Panc1 (cell line): ENCODE results near the gene PPP1R2. TPM values are rescaled to one million over a fixed set of nuclear protein-coding genes. Genes with fewer than 3 reads are reported as not detected.

ENCODE experiments used
- ATAC-seq: fragments of 200-7000 bp; cut with Tn5 transposase; 2 replicates; pipeline ENCODE4 v1.9.1; 2020; ENCODE audit warnings: mild to moderate bottlenecking, moderate library complexity
- BruUV-seq: library from RNA; stranded (reverse); fragments of 400-500 nt; replicated peaks from 2 replicates; lab custom pipeline; 2021; lab: Mats Ljungman, UMichigan
- CTCF ChIA-PET: fragments of 300-600 bp; sonication (Branson Sonifier 250); formaldehyde crosslinking; loops from one replicate; lab custom pipeline; 2022; ENCODE audit warnings: antibody characterized with exemption; lab: Charles Lee
- POLR2A ChIA-PET: fragments of 300-600 bp; sonication (Branson Sonifier 250); formaldehyde crosslinking; loops from one replicate; lab custom pipeline; 2022; ENCODE audit warnings: antibody characterized with exemption; lab: Charles Lee
- DNase-seq: peaks from one replicate; pipeline ENCODE4 v3.0.0-alpha.2; 2010; ENCODE audit warnings: low read depth, low spot score
- H3K27ac ChIP-seq: 2 replicates; pipeline ENCODE4 v1.5.1; 2011; ENCODE audit warnings: mild to moderate bottlenecking, low read length, inconsistent platforms
- H3K27me3 ChIP-seq: fragments of 200-500 bp; sonication (Bioruptor generic); 2 replicates; pipeline ENCODE4 v1.6.0; 2014; ENCODE audit warnings: low read length, inconsistent platforms; ENCODE audit not compliant: control insufficient read depth, insufficient read depth
- H3K36me3 ChIP-seq: fragments of 200-500 bp; sonication (Bioruptor generic); 2 replicates; pipeline ENCODE4 v1.5.1; 2014; ENCODE audit warnings: inconsistent platforms, mild to moderate bottlenecking, low read length, moderate library complexity; ENCODE audit not compliant: control insufficient read depth, insufficient read depth
- H3K4me1 ChIP-seq: 2 replicates; pipeline ENCODE4 v1.5.1; 2011; ENCODE audit warnings: inconsistent platforms, mild to moderate bottlenecking, low read length, moderate library complexity; ENCODE audit not compliant: control insufficient read depth, insufficient read depth
- H3K4me3 ChIP-seq, 2 experiments: 2 replicates each; pipeline ENCODE4 v1.5.1; 2011 to 2012; ENCODE audit warnings: low read depth in 2 of 2, low read length in 2 of 2, mild to moderate bottlenecking in 2 of 2, inconsistent platforms in 1 of 2, moderate library complexity in 1 of 2
- H3K9me3 ChIP-seq: fragments of 200-500 bp; sonication (Bioruptor generic); 2 replicates; pipeline ENCODE4 v1.5.1; 2014; ENCODE audit warnings: low read depth, mild to moderate bottlenecking, inconsistent platforms, low read length, moderate library complexity; ENCODE audit not compliant: control insufficient read depth, insufficient read depth
- POLR2AphosphoS5 ChIP-seq: IDR thresholded peaks from 2 replicates; pipeline ENCODE4 v1.6.1; 2012; ENCODE audit warnings: mild to moderate bottlenecking, low read depth, low read length, moderate library complexity
- SIN3A ChIP-seq: IDR thresholded peaks from 2 replicates; pipeline ENCODE4 v1.6.1; 2012; ENCODE audit warnings: low read depth, mild to moderate bottlenecking, low read length, moderate library complexity, borderline replicate concordance; ENCODE audit not compliant: insufficient read depth
- TCF7L2 ChIP-seq: IDR thresholded peaks from 2 replicates; pipeline ENCODE4 v1.6.1; 2011; ENCODE audit warnings: mild to moderate bottlenecking, low read depth, low read length, inconsistent platforms
- in situ Hi-C: cut with HindIII; loops from 2 replicates; pipeline ENCODE4 v1.10.0; 2016; ENCODE audit warnings: low sequenced_read_pairs, low pct_unique_long_range_greater_than_20kb
- intact Hi-C: fragments of 100-400 bp; cut with micrococcal nuclease; formaldehyde crosslinking; loops from one replicate; pipeline ENCODE4 v1.10.0; 2022; ENCODE audit not compliant: unreplicated experiment
- total RNA-seq: library from RNA; stranded (reverse); gene quantifications from one replicate; pipeline ENCODE4 v1.2.1, GENCODE V29; 2021; ENCODE audit not compliant: unreplicated experiment
- TF ChIP-seq, protein P1 (sequence below): fragments of 450-650 bp; IDR thresholded peaks from 2 replicates; pipeline ENCODE4 v1.5.1; 2017; ENCODE audit warnings: mild to moderate bottlenecking
- TF ChIP-seq, protein P2 (sequence below), 2 experiments: IDR thresholded peaks; 2 replicates each; pipeline ENCODE4 v1.6.1; 2011 to 2012; ENCODE audit warnings: low read depth in 2 of 2, control low read depth in 1 of 2, low read length in 1 of 2, mild to moderate bottlenecking in 1 of 2, moderate library complexity in 1 of 2; ENCODE audit not compliant: insufficient read depth in 1 of 2

The PPP1R2 gene
- total RNA-seq, 1 experiment from 2014 or later: 60.2 TPM

DNA sequence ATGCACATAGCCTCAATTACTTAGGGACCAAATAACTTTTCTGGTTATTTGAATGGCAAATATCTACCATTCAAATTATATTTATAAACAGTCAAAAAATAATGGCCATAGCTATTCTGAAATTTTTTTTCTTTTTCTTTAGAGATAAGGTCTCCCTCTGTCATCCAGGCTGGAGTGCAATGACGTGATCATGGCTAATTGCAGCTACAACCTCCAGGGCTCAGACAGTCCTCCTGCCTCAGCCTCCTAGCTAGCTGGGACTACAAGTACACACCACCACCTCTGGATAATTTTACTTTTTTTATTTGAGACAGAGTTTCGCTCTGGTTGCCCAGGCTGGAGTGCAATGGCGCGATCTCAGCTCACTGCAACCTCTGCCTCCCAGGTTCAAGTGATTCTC, 16.6 kb downstream of the PPP1R2 start:
- H3K36me3 ChIP-seq: peaks cover 2% of the 10 kb centered on the region; the same call in 1 of the 2 replicates
- ChIA-PET CTCF (no interaction called here), POLR2A (no interaction called here)
- BruUV-seq: no TSS peak
- in situ Hi-C loops (no loop called here), intact Hi-C loops (loop anchor here (10.0 kb wide), 1 partner anchor 842 kb away; the partner anchor contains the start of gene FAM43A)
- no peak for TF ChIP-seq SIN3A
- TF ChIP-seq, protein P1, sequence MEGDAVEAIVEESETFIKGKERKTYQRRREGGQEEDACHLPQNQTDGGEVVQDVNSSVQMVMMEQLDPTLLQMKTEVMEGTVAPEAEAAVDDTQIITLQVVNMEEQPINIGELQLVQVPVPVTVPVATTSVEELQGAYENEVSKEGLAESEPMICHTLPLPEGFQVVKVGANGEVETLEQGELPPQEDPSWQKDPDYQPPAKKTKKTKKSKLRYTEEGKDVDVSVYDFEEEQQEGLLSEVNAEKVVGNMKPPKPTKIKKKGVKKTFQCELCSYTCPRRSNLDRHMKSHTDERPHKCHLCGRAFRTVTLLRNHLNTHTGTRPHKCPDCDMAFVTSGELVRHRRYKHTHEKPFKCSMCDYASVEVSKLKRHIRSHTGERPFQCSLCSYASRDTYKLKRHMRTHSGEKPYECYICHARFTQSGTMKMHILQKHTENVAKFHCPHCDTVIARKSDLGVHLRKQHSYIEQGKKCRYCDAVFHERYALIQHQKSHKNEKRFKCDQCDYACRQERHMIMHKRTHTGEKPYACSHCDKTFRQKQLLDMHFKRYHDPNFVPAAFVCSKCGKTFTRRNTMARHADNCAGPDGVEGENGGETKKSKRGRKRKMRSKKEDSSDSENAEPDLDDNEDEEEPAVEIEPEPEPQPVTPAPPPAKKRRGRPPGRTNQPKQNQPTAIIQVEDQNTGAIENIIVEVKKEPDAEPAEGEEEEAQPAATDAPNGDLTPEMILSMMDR: no peak
- no peak for TF ChIP-seq POLR2AphosphoS5
- TF ChIP-seq, protein P2, sequence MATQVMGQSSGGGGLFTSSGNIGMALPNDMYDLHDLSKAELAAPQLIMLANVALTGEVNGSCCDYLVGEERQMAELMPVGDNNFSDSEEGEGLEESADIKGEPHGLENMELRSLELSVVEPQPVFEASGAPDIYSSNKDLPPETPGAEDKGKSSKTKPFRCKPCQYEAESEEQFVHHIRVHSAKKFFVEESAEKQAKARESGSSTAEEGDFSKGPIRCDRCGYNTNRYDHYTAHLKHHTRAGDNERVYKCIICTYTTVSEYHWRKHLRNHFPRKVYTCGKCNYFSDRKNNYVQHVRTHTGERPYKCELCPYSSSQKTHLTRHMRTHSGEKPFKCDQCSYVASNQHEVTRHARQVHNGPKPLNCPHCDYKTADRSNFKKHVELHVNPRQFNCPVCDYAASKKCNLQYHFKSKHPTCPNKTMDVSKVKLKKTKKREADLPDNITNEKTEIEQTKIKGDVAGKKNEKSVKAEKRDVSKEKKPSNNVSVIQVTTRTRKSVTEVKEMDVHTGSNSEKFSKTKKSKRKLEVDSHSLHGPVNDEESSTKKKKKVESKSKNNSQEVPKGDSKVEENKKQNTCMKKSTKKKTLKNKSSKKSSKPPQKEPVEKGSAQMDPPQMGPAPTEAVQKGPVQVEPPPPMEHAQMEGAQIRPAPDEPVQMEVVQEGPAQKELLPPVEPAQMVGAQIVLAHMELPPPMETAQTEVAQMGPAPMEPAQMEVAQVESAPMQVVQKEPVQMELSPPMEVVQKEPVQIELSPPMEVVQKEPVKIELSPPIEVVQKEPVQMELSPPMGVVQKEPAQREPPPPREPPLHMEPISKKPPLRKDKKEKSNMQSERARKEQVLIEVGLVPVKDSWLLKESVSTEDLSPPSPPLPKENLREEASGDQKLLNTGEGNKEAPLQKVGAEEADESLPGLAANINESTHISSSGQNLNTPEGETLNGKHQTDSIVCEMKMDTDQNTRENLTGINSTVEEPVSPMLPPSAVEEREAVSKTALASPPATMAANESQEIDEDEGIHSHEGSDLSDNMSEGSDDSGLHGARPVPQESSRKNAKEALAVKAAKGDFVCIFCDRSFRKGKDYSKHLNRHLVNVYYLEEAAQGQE (IDR thresholded peaks at IDR 0.05; ENCODE audit: insufficient read depth in 1 of 2, low read depth in 2 of 2, low read length in 1 of 2): no peak
- TF ChIP-seq TCF7L2: no peak
- ATAC-seq: no peak
- H3K27me3 ChIP-seq: no peaks in the 10 kb centered on the region
- H3K27ac ChIP-seq: no peak overlapping the region
- no peaks in the 10 kb centered on the region for H3K4me1 ChIP-seq
- no peak overlapping the region for H3K4me3 ChIP-seq
- DNase-seq: no peak
- no peaks in the 10 kb centered on the region for H3K9me3 ChIP-seq

DNA sequence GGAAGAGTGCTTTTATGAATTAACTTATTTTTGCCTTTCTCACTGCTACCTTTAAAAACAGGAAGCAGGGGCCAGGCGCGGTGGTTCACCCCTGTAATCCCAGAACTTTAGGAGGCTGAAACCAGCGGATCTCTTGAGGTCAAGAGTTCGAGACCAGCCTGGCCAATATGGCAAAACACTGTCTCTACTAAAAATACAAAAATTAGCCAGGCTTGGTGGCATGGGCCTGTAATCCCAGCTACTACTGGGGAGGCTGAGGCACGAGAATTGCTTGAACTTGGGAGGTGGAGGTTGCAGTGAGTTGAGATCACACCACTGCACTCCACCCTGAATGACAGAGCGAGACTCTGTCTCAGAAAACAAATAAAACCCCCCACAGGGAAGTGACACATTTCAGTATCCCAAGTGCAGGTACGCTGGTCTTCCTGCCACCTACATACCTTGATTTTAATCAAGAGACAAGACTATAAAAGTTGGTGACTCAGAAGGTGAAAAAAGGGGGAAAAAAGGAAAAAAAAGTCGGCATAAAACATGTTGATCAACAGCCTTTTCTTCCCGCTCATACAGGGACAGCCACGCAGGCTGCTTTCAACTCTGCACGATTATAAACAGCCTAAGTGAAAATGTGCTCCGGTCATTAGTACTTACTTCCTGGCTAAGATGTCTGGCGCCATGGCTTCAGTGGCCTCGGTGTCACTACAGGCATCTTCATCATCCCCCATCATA, 18.8 kb downstream of the PPP1R2 start:
- no peaks in the 10 kb centered on the region for H3K4me1 ChIP-seq
- no peak overlapping the region for H3K4me3 ChIP-seq
- POLR2A ChIA-PET: no interaction called here
- H3K27me3 ChIP-seq: no peaks in the 10 kb centered on the region
- ATAC-seq (no peak), DNase-seq (no peak)
- in situ Hi-C loops (no loop called here), intact Hi-C loops (loop anchor here (10.0 kb wide), 1 partner anchor 840 kb away; the partner anchor contains the start of gene FAM43A)
- H3K9me3 ChIP-seq: no peaks in the 10 kb centered on the region
- no TSS peak for BruUV-seq
- peaks cover 2% of the 10 kb centered on the region; the same call in 1 of the 2 replicates for H3K36me3 ChIP-seq
- H3K27ac ChIP-seq: no peak overlapping the region
- CTCF ChIA-PET: no interaction called here
- TF ChIP-seq, protein P2 (IDR thresholded peaks at IDR 0.05; ENCODE audit: insufficient read depth in 1 of 2, low read depth in 2 of 2, low read length in 1 of 2): no peak
- TF ChIP-seq POLR2AphosphoS5: no peak
